Glomerular visceral epithelial cell (primary cell): ENCODE data around the gene CLBA1.
"Not testable (repeated sequence)": the region's sequence is repeated elsewhere in the genome, so short reads cannot be mapped to it uniquely, and the experiment has no call there.

Source experiments
- DNase-seq: peaks from one replicate; pipeline ENCODE4 v3.0.0-alpha.2; 2016; ENCODE audit errors: extremely low spot score

The CLBA1 gene

DNA sequence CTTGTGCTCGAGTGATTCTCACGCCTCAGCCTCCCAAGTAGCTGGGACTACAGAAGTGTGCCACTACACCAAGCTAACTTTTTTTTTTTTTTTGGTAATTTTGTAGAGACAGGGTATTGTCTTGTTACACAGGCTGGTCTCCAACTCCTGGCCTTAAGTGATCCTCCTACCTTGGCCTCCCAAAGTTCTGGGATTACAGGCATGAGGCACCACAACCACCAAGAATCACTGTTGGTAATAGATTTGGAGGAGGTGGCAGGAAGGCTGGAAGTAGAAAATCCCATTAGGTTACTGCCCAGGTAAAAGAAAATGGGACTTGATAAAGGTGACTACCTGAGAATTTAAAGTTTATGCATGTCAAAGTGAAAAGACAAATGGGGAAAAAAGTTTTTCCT is 36.7 kb downstream of the CLBA1 start:
- DNase-seq = no peak

DNA sequence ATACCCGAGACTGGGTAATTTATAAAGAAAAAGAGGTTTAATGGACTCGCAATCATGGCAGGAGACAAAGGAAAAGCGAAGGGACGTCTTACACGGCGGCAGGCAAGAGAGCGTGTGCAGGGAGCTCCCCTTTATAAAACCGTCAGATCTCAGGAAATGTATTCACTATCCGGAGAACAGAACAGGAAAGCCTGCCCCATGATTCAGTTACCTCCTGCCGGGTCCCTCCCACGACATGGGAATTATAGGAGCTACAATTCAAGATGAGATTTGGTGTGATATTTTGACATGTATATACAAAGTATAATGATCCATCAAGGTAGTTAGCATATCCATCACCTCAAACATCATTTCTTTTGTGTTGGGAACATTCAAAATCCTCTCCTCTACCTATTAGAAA is 37.6 kb downstream of the CLBA1 start:
- no peak for DNase-seq

DNA sequence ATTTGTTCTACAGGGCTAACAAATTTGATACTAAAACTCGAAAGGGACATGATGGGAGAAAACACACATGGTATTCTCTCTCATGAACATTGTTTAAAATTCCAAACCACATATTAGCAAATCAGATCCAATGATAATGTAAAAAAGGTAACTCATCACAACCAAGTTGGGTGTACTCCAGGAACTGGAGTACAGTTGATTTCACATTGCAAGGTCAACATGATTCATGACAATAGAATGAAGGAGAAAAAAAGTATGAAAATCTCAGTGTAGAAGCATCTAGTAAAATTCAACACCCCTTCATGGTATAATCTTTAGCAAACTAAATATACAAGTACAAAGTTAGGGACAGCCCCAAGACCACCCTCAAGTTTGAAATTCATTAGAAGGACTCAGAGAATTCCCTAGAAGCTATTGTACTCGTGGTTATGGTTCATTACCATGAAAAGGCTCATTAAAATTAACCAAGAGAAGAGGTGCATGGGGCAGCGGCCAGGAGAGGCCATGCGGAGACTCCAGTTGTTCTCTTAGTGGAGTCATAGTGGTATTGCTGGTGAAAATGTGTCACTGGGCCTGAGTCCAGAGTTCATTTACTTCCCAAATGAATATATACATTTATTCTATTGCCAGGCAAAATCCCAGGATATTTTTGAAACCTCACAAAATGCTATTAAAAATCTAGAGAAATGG is 38.3 kb downstream of the CLBA1 start:
- peak; percentile 78 for DNase-seq

DNA sequence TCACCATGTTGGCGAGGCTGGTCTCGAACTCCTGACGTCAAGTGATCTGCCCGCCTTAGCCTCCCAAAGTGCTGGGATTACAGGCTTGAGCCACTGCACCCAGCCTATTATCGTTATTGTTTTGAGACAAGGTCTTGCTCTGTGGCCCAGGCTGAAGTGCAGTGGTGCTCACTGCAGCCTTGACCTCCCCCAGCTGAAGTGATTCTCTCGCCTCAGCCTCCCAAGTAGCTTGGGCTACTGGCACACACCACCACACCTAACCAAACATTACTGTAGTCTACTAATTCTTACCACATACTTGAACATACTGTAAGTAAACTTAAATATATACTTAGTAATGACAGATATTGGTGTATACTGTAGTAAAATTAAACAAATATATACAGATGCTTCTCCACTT is 39.8 kb downstream of the CLBA1 start:
- no peak for DNase-seq

DNA sequence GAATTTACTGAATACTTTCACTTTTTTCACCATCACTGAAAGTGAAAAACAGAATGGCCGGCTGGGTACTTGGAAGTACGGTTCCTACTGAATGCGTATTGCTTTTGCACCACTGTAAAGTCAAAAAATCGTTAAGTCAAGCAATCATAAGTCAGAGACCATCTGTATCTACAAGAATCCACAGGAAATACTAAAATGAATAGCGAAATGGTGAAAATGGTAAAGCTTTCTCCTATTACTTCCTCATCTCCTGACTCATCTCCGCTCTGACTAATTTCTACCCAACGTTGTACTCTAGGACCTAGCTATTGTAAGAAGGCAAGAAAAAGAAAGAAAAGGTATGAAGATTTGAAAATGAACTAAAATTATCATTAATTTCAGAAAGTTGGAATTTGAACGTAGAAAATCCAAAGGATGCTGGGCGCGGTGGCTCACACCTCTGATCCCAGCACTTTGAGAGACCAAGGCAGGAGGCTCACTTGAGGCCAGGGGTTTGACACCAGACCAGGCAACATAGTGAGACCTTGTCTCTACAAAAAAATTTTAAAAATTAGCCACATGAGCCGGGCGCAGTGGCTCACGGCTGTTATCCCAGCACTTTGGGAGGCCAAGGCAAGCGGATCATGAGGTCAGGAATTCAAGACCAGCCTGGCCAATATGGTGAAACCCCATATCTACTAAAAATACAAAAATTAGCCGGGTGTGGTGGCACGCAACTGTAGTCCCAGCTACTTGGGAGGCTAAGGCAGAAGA is 40.6 kb downstream of the CLBA1 start:
- DNase-seq = peak; percentile 52

DNA sequence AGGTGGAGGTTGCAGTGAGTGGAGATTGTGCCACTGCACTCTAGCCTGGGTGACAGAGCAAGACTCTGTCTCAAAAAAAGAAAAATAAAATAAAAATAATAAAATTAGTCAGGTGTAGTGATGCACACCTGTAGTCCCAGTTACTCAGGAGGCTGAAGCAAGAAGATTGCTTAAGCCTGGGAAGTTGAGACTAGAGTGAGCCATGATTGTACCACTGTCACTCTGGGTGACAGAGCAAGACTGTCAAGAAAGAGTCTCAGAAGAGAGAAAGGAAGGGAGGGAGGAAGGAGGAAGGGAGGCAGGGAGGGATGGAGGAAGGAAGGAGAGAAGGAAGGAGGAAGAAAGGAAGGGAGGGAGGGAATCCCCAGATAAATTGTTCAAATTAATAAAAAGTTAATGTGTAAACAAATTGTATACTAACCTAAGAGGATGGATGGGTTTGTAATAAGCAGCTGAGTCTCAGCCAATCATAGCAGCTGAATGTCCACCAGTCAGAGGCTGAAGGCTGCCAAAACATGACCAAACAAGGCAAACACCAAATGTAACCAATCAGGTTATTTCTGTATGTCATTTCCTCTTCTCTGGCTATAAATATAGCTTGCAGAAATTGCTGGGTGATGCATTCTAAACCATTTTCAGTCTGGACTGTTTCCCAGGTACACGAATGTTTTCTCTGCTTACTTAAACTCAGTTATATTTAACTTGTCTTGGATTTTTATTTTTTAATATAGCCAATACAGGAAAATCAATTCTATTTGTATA is 41.4 kb downstream of the CLBA1 start:
- no peak for DNase-seq

DNA sequence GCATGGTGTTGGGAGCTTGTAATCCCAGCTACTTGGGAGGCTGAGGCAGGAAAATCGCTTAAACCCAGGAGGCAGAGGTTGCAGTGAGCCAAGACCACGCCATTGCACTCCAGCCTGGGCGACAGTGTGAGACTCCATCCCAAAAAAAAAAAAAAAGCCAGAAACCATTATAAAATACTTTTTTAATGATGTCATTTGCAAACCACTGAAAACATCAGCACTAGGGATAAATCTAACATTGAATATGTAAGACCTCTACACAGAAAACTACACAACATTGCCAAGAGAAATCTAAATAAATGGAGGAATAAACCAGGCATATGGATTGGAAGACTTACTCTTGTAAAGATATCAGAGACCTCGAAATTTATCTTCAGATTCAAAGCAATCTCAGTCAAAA is 42.1 kb downstream of the CLBA1 start:
- DNase-seq = not testable (repeated sequence)

DNA sequence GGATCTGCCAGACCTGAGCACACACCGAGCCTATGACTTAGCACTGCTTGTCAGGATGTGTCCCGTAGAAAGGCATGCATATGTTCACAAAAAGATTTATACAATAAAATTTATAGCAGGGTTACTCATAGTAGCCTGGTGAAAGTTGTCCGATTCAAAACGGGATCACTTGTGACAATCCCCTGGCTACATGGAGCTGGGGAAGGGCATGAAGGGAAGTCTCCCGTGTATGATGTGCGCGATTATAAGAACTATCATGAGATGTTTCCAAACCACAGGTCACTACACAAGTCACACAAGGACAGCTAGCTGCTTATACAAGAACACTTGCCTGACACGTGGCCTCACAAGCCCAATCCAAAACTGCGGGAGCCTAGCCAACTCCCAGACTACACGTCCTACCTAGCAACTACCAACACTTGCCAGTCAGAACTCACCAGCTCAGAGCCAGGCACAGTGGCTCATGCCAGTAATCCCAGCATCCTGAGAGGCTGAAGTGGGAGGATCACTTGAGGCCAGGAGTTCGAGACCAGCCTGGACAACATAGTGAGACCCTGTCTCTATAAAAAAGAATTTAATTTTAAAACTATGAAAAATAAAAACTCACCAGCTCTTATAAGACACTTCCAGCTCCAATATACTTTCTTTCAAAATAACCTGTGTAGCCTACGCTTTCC is 42.8 kb downstream of the CLBA1 start:
- DNase-seq = no peak

DNA sequence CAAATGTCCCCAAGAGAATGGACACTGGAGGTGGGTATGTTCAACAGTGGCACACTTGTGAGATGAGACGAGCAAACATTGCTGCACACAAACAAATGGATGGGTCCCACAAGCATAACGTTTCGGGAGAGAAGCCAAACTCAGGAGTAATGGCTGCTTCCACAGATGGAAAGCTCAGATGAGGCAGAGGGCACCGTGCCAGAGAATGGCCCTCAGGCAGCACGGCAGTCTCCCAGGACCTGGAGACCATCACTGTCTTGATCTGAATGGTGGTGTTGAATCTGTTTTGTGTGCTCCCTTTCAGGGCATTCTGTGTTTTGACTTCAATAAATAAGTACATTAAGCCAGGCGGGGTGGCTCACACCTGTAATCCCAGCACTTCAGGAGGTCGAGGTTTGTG is 43.8 kb downstream of the CLBA1 start:
- no peak for DNase-seq

DNA sequence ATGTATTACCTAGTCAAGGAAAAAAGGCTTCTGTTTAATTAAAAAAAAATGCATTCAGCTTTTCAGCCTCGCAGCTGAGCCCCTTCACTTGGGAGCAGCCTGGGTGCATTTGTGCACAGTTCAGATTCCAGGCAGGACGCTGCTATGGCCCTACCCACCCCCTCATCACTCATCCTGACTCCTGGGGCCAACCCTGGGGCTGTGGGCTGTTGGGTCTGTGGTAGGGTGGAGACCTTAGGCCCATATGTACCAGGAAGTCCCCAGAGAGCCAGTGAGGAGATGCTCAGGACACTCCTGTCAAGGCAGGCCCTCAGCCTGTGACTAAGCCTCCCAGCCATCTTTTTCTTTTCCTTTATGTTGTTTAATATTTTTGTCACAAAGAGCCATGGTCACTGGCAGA is 44.6 kb downstream of the CLBA1 start:
- DNase-seq = no peak

DNA sequence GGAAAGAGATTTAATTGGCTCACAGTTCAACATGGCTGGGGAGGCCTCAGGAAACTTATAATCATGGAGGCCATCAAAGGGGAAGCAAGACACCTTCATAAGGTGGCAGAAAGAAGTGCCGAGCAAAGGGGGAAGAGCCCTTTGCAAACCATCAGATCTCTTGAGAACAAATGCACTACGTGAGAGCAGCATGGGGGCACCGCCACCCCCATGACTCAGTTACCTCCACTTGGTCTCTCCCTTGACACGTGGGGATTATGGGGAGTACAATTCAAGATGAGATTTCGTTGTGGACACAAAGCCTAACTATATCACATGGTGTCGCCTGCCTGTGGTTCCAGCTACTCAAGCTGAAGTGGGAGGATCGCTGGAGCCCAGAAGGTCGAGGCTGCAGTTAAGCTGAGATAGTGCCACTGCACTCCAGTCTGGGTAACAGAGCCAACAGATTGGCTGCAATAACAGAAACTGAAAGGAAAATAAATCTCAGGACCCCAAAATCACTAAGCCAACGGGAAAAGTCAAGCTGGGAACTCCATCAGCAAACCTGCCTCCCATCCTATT is 45.3 kb downstream of the CLBA1 start:
- DNase-seq = no peak

DNA sequence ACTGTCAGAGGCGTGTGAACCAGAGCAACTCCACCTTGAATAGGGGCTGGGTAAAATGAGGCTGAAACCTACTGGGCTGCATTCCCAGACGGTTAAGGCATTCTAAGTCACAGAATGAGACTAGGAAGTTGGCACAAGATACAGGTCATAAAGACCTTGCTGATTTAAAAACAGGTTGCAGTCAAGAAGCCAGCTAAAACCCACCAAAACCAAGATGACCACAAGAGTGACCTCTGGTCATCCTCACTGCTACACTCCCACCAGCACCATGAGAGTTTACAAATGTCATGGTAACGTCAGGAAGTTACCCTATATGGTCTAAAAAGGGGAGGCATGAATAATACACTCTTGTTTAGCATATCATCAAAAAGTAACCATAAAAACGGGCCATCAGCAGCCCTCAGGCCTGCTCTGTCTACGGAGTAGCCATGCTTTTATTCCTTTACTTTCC is 46.9 kb downstream of the CLBA1 start:
- DNase-seq = peak; percentile 95

DNA sequence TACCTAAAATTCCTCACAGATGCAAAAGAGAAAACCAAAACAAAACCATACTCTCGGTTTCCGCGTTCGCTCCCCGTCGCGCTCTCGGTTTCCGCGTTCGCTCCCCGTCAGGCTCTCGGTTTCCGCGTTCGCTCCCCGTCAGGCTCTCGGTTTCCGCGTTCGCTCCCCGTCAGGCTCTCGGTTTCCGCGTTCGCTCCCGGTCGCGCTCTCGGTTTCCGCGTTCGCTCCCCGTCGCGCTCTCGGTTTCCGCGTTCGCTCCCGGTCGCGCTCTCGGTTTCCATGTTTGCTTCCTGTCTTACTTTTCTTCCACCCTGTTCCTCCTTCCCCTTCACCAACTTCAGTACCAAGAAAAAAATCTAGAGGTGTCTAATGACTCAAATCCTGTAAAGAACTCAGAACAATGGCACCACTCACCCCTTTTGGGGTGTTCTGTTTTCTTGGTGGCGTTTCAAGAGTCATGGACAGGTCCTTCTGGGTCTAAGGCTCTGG is 47.9 kb downstream of the CLBA1 start:
- DNase-seq = not testable (repeated sequence)

DNA sequence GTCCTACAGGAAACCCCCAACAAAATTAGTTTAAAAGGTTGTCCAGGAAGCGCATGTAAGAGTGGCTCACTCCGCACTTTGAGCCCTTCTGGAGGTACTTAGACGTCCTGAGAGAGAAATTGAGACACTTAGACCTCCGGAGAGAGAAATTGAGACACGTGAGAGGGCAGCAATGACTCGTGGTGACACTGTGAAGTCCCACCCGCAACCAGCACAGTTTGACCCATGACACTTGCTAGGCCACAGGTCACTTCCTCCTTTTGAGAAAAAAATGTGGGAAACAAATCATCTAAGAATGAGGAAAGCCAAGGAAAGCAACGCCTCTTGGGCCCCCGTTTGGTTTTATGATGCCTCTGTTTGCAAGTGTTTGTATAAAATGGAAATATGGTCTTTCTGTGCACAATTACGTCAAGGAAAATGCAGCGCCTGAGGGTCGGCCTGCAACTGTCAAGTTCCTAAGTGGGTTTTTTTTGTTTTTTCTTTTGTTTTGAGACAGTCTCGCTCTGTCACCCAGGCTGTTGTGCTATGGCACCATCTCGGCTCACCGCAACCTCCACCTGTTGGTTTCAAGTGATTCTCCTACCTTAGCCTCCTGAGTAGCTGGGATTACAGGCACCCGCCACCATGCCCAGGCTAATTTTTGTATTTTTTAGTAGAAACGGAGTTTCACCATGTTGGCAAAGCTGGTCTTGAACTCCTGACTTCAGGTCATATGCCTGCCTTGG is 48.9 kb downstream of the CLBA1 start:
- no peak for DNase-seq

DNA sequence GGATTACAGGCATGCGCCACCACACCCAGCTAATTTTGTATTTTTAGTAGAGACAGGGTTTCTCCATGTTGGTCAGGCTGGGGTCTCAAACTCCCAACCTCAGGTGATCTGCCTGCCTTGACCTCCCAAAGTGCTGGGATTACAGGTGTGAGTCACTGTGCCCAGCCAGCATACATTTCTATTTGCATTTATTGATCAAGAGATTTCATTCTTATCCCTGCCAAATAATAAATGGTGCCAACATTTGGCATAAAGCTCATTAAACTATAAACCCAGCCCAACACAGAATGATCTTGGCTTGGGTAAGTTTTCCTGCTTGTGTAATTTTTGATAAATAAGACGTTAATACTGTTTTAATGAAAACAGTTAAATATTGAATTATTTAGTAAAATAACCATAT is 50.0 kb downstream of the CLBA1 start:
- DNase-seq = not testable (repeated sequence)

DNA sequence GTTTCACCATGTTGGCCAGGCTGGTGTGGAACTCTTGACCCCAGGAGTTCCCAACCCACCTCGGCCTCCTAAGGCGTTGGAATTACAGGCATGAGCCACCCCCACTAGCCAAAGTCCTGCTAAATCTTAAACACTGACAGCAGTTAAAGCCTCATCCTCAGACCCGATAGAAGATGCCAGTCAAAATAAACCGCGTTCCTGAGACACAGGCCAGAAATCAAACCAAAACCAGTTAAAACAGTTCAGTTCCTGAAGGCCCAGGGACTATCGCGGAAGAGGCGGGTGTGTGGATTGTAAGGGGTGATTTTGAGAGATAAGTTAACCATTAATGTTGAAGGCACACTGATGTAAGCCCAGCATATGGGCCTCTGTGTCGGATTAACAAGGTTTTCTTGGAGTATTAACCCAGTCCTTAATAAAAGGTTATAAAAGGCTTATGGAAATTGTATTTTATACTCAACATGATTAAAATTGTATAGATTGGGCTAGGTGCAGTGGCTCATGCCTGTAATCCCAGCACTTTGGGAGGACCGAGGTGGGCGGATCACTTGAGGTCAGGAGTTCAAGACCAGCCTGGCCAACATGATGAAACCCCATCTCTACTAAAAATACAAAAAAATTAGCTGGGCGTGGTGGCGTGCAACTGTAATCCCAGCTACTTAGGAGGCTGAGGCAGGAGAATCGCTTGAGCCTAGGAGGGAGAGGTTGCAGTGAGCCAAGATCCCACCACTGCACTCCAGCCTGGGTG is 54.0 kb downstream of the CLBA1 start:
- DNase-seq = peak; percentile 51

DNA sequence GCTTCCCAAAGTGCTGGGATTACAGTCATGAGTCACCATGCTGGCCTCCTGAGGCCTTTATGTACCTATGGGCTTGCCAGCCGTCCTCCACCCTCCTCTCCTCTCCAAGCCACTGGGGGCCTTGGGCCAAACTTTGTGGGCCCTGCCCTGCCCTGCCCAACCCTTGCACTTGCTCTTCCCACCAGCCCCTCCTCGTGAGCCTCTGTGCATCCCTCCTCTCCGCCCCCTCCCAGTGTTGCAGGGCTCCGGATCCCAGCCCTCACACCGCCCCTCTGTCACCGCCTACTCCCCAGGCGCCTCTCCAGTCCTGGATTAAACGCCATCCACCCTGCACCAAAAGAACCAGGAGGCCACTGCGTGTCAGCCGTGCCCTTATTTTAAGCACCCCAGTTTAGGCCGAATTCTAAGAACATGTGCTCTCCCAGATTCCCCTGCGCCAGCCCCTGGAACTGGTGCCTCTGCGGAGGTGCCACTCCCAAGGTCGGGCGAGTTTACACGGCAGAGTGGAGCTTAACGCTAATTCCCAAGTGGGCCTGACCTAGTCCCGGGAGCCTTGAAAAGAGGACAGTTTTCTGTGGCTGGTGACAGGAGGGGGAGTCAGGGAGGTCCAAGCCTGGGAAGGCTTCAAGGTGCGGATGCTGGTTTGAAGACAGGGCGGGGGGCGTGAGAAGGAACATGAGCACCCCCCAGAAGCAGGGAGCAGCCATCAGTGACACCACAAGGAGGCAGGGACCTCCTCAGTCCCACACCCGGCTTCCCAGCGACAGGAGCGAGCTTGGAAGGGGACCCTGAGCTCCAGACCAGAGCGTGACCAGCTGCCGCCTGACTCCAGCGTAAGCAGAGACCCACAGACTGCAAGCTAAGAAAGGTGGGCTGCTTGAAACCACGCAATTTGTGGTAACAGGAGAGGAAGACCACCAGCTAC is 56.5 kb downstream of the CLBA1 start:
- DNase-seq = no peak

DNA sequence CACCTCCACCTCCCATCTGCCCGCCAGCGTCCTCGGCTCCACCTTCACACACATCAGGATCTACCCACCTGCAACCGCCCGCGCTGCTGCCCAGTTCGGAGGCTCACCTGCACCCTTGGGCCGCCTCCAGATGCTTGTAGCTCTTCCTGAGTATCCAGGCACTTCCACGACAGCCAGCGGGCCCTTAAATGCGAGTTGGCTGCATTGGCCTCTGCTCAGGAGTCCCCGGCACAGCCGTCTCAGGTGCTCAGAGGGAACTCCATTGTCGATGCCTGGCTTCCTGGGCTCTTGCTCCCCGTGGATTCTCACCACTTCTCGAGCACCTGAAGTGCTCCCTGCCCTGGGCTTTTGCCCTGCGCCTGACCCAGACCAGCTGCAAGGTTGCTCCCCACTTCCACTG is 57.2 kb downstream of the CLBA1 start:
- no peak for DNase-seq

DNA sequence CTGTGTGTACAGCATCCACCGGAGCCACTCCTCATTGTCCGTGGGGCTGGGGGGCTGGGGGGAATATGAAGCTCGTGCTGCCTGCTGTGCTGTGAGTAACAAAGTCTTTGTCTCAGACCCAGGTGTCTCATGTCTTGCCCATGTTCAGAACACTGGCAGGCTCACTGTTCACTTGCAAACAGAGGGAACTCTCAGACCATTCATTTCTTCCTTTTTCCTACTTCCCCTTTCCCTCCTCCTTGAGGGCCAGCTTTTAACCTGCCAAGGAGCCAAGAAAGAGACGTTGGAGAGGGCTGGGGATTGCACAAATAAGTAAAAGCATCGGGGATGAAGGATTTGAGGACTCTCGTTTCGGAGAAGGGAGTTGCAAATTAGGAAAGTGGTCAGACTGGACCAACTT is 58.1 kb downstream of the CLBA1 start:
- no peak for DNase-seq
